H1 (cell line): ENCODE results near the gene FAR2. TPM values are rescaled to one million over a fixed set of nuclear protein-coding genes. Genes with fewer than 3 reads are reported as not detected.

Experiments
- FOSL1 ChIP-seq: IDR thresholded peaks from 2 replicates; pipeline ENCODE4 v1.6.1; 2011; ENCODE audit warnings: mild to moderate bottlenecking, low read depth, low read length, moderate library complexity; ENCODE audit not compliant: insufficient read depth
- RFX5 ChIP-seq: IDR thresholded peaks from 2 replicates; pipeline ENCODE4 v1.6.1; 2011; ENCODE audit warnings: low read depth, low read length, improper control_type of control experiment, borderline replicate concordance
- polyA plus RNA-seq, 7 experiments: library from polyadenylated mRNA; depleted of rRNA in 3 of 7; stranded (reverse) in 5 of 7; unstranded in 2 of 7; fragments of >200 nt in 5 of 7; fragments of 200-250 nt in 2 of 7; gene quantifications; 1 replicate in 5 of 7; 2 replicates in 1 of 7; 4 replicates in 1 of 7; pipeline versions ENCODE4 v1.2.1 to v1.2.3, GENCODE V29; 2011 to 2013; ENCODE audit warnings: missing spikeins in 2 of 7, mixed read lengths in 2 of 7
- total RNA-seq: library from RNA; stranded (reverse); fragmentation: NEBNext Ultra II Directional; extraction: Animal tissue kit (Norgen Biotek cat#: 25700); gene quantifications from 2 replicates; pipeline ENCODE4 v1.2.1, GENCODE V29; 2021
- TF ChIP-seq, protein P1 (sequence below): fragments of 300-600 bp; sonication (generic); IDR thresholded peaks from 2 replicates; pipeline ENCODE4 v1.7.1; 2012; ENCODE audit warnings: low read length, moderate library complexity, mild to moderate bottlenecking, inconsistent platforms; ENCODE audit not compliant: insufficient replicate concordance

The FAR2 gene
- total and polyA plus RNA-seq, 2 of the 8 experiments (the other 6 are each of a cell fraction or from before 2014, with no cell fraction given), result 24.0 to 24.1 TPM

DNA sequence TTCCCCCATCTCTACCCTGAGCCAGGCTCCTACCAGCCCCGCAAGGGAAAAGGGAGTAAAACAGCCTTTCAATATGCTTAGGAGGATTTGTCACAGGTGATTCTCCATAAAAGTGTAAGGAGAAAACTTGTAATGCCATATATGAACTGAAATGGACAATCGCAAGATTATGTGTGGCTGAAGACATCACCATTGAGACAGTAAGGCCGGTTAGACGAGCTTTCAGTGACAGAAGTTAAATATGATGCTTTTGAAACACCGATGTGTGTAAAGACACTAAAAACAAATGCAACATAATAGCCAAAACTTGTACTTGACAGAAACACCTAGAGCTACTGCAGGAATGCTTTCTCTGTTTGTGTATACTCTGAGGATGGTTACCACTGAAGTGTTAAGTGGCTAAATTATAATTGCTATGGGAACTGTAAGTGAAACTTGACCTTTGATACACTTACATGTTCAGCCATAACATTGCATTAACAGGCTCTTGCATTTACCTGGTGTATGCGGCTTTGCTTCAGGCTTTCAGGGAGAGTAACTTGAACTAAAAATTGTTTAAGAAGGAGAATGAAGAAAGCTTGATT is 42.3 kb downstream of the FAR2 start (continued):
- TF ChIP-seq, protein P1, sequence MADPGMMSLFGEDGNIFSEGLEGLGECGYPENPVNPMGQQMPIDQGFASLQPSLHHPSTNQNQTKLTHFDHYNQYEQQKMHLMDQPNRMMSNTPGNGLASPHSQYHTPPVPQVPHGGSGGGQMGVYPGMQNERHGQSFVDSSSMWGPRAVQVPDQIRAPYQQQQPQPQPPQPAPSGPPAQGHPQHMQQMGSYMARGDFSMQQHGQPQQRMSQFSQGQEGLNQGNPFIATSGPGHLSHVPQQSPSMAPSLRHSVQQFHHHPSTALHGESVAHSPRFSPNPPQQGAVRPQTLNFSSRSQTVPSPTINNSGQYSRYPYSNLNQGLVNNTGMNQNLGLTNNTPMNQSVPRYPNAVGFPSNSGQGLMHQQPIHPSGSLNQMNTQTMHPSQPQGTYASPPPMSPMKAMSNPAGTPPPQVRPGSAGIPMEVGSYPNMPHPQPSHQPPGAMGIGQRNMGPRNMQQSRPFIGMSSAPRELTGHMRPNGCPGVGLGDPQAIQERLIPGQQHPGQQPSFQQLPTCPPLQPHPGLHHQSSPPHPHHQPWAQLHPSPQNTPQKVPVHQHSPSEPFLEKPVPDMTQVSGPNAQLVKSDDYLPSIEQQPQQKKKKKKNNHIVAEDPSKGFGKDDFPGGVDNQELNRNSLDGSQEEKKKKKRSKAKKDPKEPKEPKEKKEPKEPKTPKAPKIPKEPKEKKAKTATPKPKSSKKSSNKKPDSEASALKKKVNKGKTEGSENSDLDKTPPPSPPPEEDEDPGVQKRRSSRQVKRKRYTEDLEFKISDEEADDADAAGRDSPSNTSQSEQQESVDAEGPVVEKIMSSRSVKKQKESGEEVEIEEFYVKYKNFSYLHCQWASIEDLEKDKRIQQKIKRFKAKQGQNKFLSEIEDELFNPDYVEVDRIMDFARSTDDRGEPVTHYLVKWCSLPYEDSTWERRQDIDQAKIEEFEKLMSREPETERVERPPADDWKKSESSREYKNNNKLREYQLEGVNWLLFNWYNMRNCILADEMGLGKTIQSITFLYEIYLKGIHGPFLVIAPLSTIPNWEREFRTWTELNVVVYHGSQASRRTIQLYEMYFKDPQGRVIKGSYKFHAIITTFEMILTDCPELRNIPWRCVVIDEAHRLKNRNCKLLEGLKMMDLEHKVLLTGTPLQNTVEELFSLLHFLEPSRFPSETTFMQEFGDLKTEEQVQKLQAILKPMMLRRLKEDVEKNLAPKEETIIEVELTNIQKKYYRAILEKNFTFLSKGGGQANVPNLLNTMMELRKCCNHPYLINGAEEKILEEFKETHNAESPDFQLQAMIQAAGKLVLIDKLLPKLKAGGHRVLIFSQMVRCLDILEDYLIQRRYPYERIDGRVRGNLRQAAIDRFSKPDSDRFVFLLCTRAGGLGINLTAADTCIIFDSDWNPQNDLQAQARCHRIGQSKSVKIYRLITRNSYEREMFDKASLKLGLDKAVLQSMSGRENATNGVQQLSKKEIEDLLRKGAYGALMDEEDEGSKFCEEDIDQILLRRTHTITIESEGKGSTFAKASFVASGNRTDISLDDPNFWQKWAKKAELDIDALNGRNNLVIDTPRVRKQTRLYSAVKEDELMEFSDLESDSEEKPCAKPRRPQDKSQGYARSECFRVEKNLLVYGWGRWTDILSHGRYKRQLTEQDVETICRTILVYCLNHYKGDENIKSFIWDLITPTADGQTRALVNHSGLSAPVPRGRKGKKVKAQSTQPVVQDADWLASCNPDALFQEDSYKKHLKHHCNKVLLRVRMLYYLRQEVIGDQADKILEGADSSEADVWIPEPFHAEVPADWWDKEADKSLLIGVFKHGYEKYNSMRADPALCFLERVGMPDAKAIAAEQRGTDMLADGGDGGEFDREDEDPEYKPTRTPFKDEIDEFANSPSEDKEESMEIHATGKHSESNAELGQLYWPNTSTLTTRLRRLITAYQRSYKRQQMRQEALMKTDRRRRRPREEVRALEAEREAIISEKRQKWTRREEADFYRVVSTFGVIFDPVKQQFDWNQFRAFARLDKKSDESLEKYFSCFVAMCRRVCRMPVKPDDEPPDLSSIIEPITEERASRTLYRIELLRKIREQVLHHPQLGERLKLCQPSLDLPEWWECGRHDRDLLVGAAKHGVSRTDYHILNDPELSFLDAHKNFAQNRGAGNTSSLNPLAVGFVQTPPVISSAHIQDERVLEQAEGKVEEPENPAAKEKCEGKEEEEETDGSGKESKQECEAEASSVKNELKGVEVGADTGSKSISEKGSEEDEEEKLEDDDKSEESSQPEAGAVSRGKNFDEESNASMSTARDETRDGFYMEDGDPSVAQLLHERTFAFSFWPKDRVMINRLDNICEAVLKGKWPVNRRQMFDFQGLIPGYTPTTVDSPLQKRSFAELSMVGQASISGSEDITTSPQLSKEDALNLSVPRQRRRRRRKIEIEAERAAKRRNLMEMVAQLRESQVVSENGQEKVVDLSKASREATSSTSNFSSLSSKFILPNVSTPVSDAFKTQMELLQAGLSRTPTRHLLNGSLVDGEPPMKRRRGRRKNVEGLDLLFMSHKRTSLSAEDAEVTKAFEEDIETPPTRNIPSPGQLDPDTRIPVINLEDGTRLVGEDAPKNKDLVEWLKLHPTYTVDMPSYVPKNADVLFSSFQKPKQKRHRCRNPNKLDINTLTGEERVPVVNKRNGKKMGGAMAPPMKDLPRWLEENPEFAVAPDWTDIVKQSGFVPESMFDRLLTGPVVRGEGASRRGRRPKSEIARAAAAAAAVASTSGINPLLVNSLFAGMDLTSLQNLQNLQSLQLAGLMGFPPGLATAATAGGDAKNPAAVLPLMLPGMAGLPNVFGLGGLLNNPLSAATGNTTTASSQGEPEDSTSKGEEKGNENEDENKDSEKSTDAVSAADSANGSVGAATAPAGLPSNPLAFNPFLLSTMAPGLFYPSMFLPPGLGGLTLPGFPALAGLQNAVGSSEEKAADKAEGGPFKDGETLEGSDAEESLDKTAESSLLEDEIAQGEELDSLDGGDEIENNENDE, result no peak
- TF ChIP-seq FOSL1 (no peak), RFX5 (no peak)
